ENCODE data around the gene CCNF.

Gene CCNF

DNA sequence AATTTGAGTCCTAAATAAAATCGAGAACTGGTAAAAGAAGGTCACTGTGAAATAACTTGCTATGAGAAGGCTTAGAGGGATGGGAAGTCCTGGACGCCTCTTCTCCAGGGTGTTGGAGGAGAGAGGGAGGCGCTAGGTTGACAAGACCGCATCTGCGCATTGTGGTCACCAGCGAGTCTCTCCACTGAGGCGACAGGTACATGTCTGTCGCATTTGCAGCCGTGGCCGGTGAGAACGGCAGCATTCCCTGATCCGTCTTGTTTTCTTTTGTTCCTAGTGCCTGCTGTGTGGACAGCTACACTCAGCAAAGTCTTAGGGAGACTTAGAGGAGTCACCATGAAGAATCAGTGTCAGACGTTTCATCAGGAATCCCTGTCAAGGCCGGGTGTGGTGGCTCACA is 76.4 kb downstream of the CCNF start:
- H3K27ac ChIP-seq = no peak overlapping the region
- no peaks in the 10 kb centered on the region for H3K9me3 ChIP-seq (ENCODE audit: severe bottlenecking)
- no peak for DNase-seq
- no peak overlapping the region for H3K4me3 ChIP-seq (ENCODE audit: low read depth, low read length)
- TF ChIP-seq CTCF (IDR thresholded peaks at IDR 0.05; ENCODE audit: low read depth, low read length) = no peak
- H3K36me3 ChIP-seq = peaks cover 5% of the 10 kb centered on the region; the same call in 1 of the 2 replicates
- H3K27me3 ChIP-seq (ENCODE audit: insufficient read depth, low read depth, severe bottlenecking) = no peaks in the 10 kb centered on the region

DNA sequence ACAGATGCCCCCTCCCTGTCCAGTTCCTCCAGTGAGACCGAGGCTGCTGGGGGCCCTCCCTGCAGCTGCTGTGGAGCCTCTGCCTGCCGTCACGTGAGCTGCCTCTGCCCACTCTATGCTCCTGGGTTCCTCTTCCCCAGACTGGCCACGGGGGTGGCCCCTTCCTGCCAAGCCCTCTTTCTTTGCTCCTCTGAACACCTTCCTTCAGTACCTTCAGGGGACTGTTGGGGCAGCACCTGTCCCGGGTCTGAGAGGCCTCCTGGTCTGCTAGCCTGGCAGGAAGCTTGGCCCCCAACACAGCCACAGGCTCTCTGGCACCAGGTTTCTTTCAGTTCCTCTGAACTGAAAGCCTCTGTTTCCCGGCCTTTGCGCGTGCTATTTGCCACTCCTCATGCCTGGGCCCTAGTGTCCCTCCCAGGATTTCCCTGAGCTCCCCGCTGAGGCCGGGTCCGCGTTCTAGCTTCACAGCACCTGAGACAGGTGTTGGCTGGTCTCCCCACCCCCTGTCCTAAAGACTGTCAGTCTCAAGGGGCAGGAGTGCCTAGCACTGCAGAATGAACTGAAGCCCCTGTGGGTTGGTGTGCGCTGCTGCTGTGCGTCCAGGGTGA is 77.9 kb downstream of the CCNF start:
- no peak for DNase-seq
- peaks cover 1% of the 10 kb centered on the region; the same call in 1 of the 2 replicates for H3K36me3 ChIP-seq
- TF ChIP-seq CTCF (IDR thresholded peaks at IDR 0.05; ENCODE audit: low read depth, low read length) = no peak
- no peak overlapping the region for H3K27ac ChIP-seq
- H3K9me3 ChIP-seq (ENCODE audit: severe bottlenecking) = no peaks in the 10 kb centered on the region
- H3K4me3 ChIP-seq (ENCODE audit: low read depth, low read length) = no peak overlapping the region
- no peaks in the 10 kb centered on the region for H3K27me3 ChIP-seq (ENCODE audit: insufficient read depth, low read depth, severe bottlenecking)

GRCh38 chr16:2507665-2508064 is 78.4 kb downstream of the CCNF start:
- H3K27ac ChIP-seq = no peak overlapping the region
- no peaks in the 10 kb centered on the region for H3K9me3 ChIP-seq (ENCODE audit: severe bottlenecking)
- TF ChIP-seq CTCF (IDR thresholded peaks at IDR 0.05; ENCODE audit: low read depth, low read length) = no peak
- no peak overlapping the region for H3K4me3 ChIP-seq (ENCODE audit: low read depth, low read length)
- DNase-seq = no peak
- H3K36me3 ChIP-seq = no peaks in the 10 kb centered on the region
- H3K27me3 ChIP-seq (ENCODE audit: insufficient read depth, low read depth, severe bottlenecking) = no peaks in the 10 kb centered on the region

All from WERI-Rb-1 (cell line).